ENCODE data around the gene LRRC2. TPM values are rescaled to one million over a fixed set of nuclear protein-coding genes. Genes with fewer than 3 reads are reported as not detected.

The LRRC2 gene
- total and polyA plus RNA-seq, 8 donors = 0.46 to 2.2 (median 1.0) TPM

DNA sequence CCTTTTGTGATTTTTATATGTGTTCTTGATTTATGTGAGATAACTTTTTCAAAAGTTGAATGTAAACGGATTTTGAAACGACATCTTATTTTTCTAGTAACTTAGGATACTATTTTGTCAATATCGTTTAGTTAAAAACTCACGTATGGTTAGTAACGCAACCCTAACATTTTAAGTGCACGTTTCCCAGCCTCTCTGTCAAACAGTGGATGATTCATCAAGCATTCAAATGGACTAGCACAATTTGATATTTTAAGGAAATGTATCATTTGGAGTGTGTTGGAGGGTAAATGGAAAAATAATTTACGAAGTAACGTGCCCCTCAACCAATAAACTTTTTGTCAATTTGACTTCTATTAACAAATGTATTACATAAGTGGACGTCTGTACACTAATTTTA, 45.0 kb downstream of the LRRC2 start:
- TF ChIP-seq, protein P1, sequence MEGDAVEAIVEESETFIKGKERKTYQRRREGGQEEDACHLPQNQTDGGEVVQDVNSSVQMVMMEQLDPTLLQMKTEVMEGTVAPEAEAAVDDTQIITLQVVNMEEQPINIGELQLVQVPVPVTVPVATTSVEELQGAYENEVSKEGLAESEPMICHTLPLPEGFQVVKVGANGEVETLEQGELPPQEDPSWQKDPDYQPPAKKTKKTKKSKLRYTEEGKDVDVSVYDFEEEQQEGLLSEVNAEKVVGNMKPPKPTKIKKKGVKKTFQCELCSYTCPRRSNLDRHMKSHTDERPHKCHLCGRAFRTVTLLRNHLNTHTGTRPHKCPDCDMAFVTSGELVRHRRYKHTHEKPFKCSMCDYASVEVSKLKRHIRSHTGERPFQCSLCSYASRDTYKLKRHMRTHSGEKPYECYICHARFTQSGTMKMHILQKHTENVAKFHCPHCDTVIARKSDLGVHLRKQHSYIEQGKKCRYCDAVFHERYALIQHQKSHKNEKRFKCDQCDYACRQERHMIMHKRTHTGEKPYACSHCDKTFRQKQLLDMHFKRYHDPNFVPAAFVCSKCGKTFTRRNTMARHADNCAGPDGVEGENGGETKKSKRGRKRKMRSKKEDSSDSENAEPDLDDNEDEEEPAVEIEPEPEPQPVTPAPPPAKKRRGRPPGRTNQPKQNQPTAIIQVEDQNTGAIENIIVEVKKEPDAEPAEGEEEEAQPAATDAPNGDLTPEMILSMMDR (IDR thresholded peaks at IDR 0.05) = no peak
- DNase-seq = no peak
- Histone ChIP-seq H3K9me3 (no peaks in the 10 kb centered on the region), H3K4me3 (no peak overlapping the region), H3K36me3 (no peaks in the 10 kb centered on the region), H3K27me3 (no peaks in the 10 kb centered on the region), H3K4me1 (no peaks in the 10 kb centered on the region), H3K27ac (no peak overlapping the region)
- WGBS, 2 donors = 77 to 81% methylated on average over 9 of the region's 9 CpGs
- ATAC-seq = no peak
- intact Hi-C loops (cut with DNase I) = no loop called here
- no peak for FAIRE-seq

GRCh38 chr3:46520531-46520930, 45.6 kb downstream of the LRRC2 start:
- FAIRE-seq = no peak
- TF ChIP-seq, protein P1 (IDR thresholded peaks at IDR 0.05) = no peak
- intact Hi-C loops (cut with DNase I) = no loop called here
- 81 to 82% methylated on average over 3 of the region's 3 CpGs for WGBS, 2 donors
- ATAC-seq = no peak
- no peaks in the 10 kb centered on the region for H3K4me1 ChIP-seq
- DNase-seq = no peak
- H3K36me3 ChIP-seq = no peaks in the 10 kb centered on the region
- no peak overlapping the region for H3K4me3 ChIP-seq
- H3K27me3 ChIP-seq = no peaks in the 10 kb centered on the region
- no peaks in the 10 kb centered on the region for H3K9me3 ChIP-seq
- H3K27ac ChIP-seq = no peak overlapping the region

DNA sequence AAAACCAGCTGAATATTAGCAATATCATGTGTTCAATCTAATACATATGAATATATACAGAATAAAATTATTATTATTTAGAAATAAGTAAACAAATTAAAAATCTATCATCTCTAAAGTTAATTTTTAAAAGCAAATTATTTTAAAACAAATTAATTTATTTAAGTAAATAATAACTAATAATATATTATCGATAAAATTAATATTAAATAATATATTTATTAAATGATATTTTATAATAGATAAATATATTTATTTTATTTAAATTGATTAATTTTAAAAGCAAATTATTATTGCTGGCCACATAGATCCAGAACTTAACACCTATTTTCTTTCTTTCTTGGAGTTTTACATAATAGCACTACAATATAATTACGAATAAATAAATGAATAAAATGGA, 46.1 kb downstream of the LRRC2 start:
- 92 to 93% methylated on average over 2 of the region's 2 CpGs for WGBS, 2 donors
- ATAC-seq (no peak), DNase-seq (no peak), FAIRE-seq (peak; percentile 99)
- TF ChIP-seq, protein P1 (IDR thresholded peaks at IDR 0.05) = no peak
- intact Hi-C loops (cut with DNase I) = no loop called here
- Histone ChIP-seq H3K27me3 (no peaks in the 10 kb centered on the region), H3K36me3 (no peaks in the 10 kb centered on the region), H3K9me3 (no peaks in the 10 kb centered on the region), H3K27ac (no peak overlapping the region), H3K4me3 (no peak overlapping the region), H3K4me1 (no peaks in the 10 kb centered on the region)

GRCh38 chr3:46517784-46518181, 48.3 kb downstream of the LRRC2 start:
- WGBS, 2 donors = 85 to 95% methylated on average over 2 of the region's 2 CpGs
- FAIRE-seq = no peak
- H3K27me3 ChIP-seq = no peaks in the 10 kb centered on the region
- no peaks in the 10 kb centered on the region for H3K9me3 ChIP-seq
- no peak overlapping the region for H3K27ac ChIP-seq
- TF ChIP-seq, protein P1 (IDR thresholded peaks at IDR 0.05) = no peak
- H3K36me3 ChIP-seq = no peaks in the 10 kb centered on the region
- intact Hi-C loops (cut with DNase I) = no loop called here
- no peak for ATAC-seq
- no peak for DNase-seq
- H3K4me1 ChIP-seq = no peaks in the 10 kb centered on the region
- no peak overlapping the region for H3K4me3 ChIP-seq

- Histone ChIP-seq H3K4me3 (no peak overlapping the region), H3K36me3 (no peaks in the 10 kb centered on the region), H3K9me3 (no peaks in the 10 kb centered on the region), H3K4me1 (no peaks in the 10 kb centered on the region), H3K27me3 (no peaks in the 10 kb centered on the region), H3K27ac (no peak overlapping the region)
- no peak for ATAC-seq
- intact Hi-C loops (cut with DNase I) = no loop called here
- WGBS, 2 donors = 78 to 80% methylated on average over 7 of the region's 7 CpGs
- DNase-seq = no peak
- no peak for FAIRE-seq
- TF ChIP-seq, protein P1 (IDR thresholded peaks at IDR 0.05) = no peak
These were observed 48.9 kb downstream of the LRRC2 start for GRCh38 chr3:46517016-46517783.
